GM18861 (cell line): Measurements from ENCODE around the gene BMP10.

Experiments
- ATAC-seq: cut with Tn5 transposase; IDR thresholded peaks from one replicate; pipeline ENCODE4 v1.9.1; 2021; ENCODE audit not compliant: unreplicated experiment

Gene BMP10

GRCh38 chr2:68822207-68822872 lies 48.9 kb downstream of the BMP10 start:
- no peak for ATAC-seq

- no peak for ATAC-seq
Observed at GRCh38 chr2:68819556-68819955, 51.6 kb downstream of the BMP10 start.

- no peak for ATAC-seq
Observed at GRCh38 chr2:68817306-68817705, 53.9 kb downstream of the BMP10 start.
